ENCODE data around the gene DGAT2L6.
"Not testable (repeated sequence)": the region's sequence is repeated elsewhere in the genome, so short reads cannot be mapped to it uniquely, and the experiment has no call there.

Gene DGAT2L6

DNA sequence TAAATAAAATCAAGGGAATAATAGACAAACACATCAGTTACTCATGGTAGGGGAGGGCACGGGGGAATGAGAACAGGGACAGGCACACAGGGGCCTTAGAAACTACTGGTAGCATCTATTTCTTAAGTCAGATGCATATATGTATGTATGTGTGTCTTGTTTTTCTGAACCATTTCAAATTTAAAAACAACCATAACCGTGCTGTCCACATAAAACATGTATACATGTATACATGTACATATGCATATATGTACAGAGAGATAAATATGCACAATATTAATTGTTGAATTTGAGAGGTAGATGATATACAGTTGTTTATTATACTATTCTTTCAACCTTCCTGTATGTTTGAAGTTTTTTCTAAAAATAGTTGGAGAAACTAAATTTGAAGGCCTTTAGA lies 49.4 kb downstream of the DGAT2L6 start:
- in situ Hi-C loops (cut with HindIII; ENCODE audit: low sequenced_read_pairs), result no loop called here
- TF ChIP-seq, protein P1, sequence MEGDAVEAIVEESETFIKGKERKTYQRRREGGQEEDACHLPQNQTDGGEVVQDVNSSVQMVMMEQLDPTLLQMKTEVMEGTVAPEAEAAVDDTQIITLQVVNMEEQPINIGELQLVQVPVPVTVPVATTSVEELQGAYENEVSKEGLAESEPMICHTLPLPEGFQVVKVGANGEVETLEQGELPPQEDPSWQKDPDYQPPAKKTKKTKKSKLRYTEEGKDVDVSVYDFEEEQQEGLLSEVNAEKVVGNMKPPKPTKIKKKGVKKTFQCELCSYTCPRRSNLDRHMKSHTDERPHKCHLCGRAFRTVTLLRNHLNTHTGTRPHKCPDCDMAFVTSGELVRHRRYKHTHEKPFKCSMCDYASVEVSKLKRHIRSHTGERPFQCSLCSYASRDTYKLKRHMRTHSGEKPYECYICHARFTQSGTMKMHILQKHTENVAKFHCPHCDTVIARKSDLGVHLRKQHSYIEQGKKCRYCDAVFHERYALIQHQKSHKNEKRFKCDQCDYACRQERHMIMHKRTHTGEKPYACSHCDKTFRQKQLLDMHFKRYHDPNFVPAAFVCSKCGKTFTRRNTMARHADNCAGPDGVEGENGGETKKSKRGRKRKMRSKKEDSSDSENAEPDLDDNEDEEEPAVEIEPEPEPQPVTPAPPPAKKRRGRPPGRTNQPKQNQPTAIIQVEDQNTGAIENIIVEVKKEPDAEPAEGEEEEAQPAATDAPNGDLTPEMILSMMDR (IDR thresholded peaks at IDR 0.05; ENCODE audit: low read depth, low read length, missing control alignments), result no peak
- no peak for DNase-seq (ENCODE audit: low read depth)
- no peak overlapping the region for H3K4me3 ChIP-seq (ENCODE audit: low read depth, low read length)

DNA sequence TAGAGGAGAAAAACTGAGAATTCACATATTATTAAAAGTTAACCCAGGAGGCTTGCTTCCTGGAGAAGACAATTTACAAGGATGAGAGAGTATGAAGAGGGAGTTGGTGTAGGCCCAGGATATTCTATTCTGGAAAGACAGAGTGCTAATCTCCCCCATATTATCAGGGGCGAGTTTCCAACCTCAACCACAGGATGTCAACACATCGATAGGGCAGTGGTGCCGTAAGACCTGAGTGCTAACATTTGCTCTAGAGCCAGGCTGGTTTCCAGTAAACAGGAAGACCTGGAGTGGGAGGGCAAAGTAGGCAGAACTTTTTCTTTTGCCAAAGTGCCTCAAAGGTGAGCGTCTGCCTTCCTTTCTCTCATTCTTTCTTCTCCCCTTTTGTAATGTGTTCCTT lies 54.4 kb downstream of the DGAT2L6 start:
- no peak for DNase-seq (ENCODE audit: low read depth)
- TF ChIP-seq, protein P1 (IDR thresholded peaks at IDR 0.05; ENCODE audit: low read depth, low read length, missing control alignments), result no peak
- in situ Hi-C loops (cut with HindIII; ENCODE audit: low sequenced_read_pairs), result no loop called here
- no peak overlapping the region for H3K4me3 ChIP-seq (ENCODE audit: low read depth, low read length)

DNA sequence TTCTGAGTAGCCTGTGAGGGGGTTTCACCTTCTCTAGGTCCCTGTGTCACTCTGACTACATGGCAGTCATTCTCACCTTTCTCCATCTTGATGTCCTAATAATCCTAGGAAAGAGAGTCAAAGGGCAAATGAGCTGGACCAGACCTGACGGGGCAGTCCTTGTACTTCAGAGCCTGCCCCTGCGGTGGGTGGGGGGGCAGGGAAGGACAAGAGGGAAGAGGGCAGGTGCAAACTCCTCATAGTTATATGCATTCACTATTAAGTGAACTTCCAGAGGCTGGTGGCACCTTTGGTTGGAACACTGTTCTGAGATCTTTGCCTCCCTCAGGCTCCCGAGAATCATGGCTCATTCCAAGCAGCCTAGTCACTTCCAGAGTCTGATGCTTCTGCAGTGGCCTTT lies 57.1 kb downstream of the DGAT2L6 start, which contains the start of gene AWAT1:
Gene AWAT1, plus strand, starts transcription at position 301 of the 400 bp plus-strand sequence. Its CDS starts 41 bp downstream, at position 342.
- TF ChIP-seq, protein P1 (IDR thresholded peaks at IDR 0.05; ENCODE audit: low read depth, low read length, missing control alignments), result no peak
- in situ Hi-C loops (cut with HindIII; ENCODE audit: low sequenced_read_pairs), result no loop called here
- DNase-seq (ENCODE audit: low read depth), result no peak
- no peak within 1 kb of the TSS for H3K4me3 ChIP-seq (ENCODE audit: low read depth, low read length)

DNA sequence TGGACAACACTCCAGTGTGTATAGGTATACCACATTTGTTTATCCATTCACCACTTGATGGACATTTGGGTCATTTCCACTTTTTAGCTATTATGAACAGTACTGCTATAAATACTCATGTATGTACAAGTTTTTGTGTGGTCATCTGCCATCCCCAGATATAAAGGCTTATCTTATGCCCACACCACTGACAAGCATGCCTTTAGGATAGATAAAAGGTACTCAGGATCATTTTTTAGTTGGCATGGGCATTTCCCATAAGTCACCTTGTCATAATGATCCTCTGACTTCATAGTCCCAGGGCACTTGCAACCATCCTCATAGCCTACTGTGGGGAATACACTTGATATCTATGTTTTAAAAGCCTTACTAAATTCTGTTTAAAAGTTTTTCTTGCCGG lies 63.5 kb downstream of the DGAT2L6 start:
- in situ Hi-C loops (cut with HindIII; ENCODE audit: low sequenced_read_pairs), result no loop called here
- no peak overlapping the region for H3K4me3 ChIP-seq (ENCODE audit: low read depth, low read length)
- TF ChIP-seq, protein P1 (IDR thresholded peaks at IDR 0.05; ENCODE audit: low read depth, low read length, missing control alignments), result no peak
- no peak for DNase-seq (ENCODE audit: low read depth)

DNA sequence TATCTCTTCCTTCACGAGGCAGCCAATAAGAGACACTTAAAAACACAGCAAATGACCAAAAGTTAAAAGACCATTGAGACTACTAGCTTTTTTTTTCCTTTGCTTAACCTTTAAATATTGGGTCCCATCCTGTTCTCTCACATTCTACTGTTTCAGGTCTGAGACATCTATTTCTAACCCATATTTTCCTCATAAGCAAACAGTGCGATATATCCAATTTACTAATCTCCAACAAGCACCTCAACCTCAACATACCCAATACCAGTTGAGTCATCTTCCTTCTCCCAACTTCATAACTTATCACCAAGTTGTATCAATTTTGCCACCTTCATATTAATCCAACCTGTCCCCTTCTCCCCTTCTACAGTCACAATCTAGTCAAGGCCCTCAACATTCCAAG lies 64.2 kb downstream of the DGAT2L6 start:
- TF ChIP-seq, protein P1 (IDR thresholded peaks at IDR 0.05; ENCODE audit: low read depth, low read length, missing control alignments), result no peak
- in situ Hi-C loops (cut with HindIII; ENCODE audit: low sequenced_read_pairs), result no loop called here
- H3K4me3 ChIP-seq (ENCODE audit: low read depth, low read length), result no peak overlapping the region
- DNase-seq (ENCODE audit: low read depth), result no peak

DNA sequence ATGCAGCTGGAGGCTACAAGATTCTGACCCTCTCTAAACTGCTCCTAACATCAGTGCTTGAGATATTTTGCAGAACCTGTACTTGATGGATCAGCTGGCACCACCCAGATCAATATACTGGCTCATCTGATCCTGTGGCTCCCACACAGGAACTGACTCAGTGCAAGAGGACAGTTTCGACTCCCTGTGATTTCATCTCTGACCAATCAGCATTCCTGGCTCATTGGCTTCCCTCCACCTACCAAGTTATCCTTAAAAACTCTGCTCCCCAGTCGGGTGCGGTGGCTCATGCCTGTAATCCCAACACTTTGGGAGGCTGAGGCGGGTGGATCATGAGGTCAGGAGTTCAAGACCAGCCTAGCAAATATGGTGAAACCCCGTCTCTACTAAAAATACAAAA lies 66.3 kb downstream of the DGAT2L6 start:
- H3K4me3 ChIP-seq (ENCODE audit: low read depth, low read length); in situ Hi-C loops (cut with HindIII; ENCODE audit: low sequenced_read_pairs); DNase-seq (ENCODE audit: low read depth): not testable (repeated sequence)

DNA sequence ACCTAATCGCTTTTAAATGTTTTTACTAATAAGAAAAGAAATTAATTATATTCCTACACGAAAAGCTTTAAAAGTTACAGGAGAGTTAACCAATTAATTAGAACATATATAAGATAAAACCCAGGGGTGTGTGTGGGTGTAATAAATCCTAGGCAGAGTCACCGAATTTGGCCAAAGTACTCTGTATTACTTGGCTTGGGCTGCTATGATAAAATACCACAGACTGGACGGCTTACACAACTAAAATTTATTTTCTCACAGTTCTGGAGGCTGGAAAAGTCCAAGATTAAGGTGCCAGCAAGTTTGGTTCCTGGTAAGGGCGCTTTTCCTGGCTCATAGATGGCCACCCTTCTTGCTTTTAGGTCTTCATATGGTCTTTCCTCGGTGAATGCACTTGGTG lies 67.6 kb downstream of the DGAT2L6 start:
- TF ChIP-seq, protein P1 (IDR thresholded peaks at IDR 0.05; ENCODE audit: low read depth, low read length, missing control alignments), result no peak
- H3K4me3 ChIP-seq (ENCODE audit: low read depth, low read length), result no peak overlapping the region
- DNase-seq (ENCODE audit: low read depth), result no peak
- in situ Hi-C loops (cut with HindIII; ENCODE audit: low sequenced_read_pairs), result no loop called here

Data from astrocyte of the cerebellum (primary cell).